WTC11 (cell line): ENCODE measurements around the gene PDCD6IP. TPM values are rescaled to one million over a fixed set of nuclear protein-coding genes. Genes with fewer than 3 reads are reported as not detected.

Experiments used
- ATAC-seq: fragments of 200-7000 bp; cut with Tn5 transposase; 2 replicates; pipeline ENCODE4 v1.10.0; 2021; ENCODE audit warnings: mild to moderate bottlenecking, moderate library complexity
- CTCF ChIA-PET: fragments of 300-600 bp; sonication (Branson Sonifier 250); formaldehyde crosslinking; loops from one replicate; lab custom pipeline; 2021; ENCODE audit warnings: antibody characterized with exemption; lab: Charles Lee
- POLR2A ChIA-PET: fragments of 350-600 bp; sonication (Branson Sonifier 250); formaldehyde crosslinking; loops from one replicate; lab custom pipeline; 2021; ENCODE audit warnings: antibody characterized with exemption; lab: Charles Lee
- DNase-seq: peaks from one replicate; pipeline ENCODE4 v3.0.0; 2021; ENCODE audit warnings: low spot score
- H3K27ac Mint-ChIP-seq: 2 replicates; pipeline ENCODE4 v1.8.0; 2021; ENCODE audit warnings: mixed read lengths
- H3K27me3 Mint-ChIP-seq: 2 replicates; pipeline ENCODE4 v1.8.0; 2021; ENCODE audit warnings: low read depth, mild to moderate bottlenecking, moderate library complexity, mixed read lengths
- H3K36me3 Mint-ChIP-seq: 2 replicates; pipeline ENCODE4 v1.8.0; 2021; ENCODE audit warnings: mixed read lengths
- H3K4me1 Mint-ChIP-seq: 2 replicates; pipeline ENCODE4 v1.8.0; 2022; ENCODE audit warnings: mixed read lengths
- H3K4me3 Mint-ChIP-seq: 2 replicates; pipeline ENCODE4 v1.8.0; 2021; ENCODE audit warnings: mild to moderate bottlenecking, moderate library complexity, mixed read lengths
- H3K9me3 Mint-ChIP-seq: 2 replicates; pipeline ENCODE4 v1.8.0; 2021; ENCODE audit warnings: mixed read lengths
- CBFB ChIP-seq: sonication (generic); formaldehyde crosslinking; IDR thresholded peaks from 2 replicates; pipeline ENCODE4 v1.8.1; 2022; ENCODE audit warnings: mild to moderate bottlenecking, low read depth, missing genetic modification reagents
- CREB1 ChIP-seq: sonication (generic); formaldehyde crosslinking; IDR thresholded peaks from 2 replicates; pipeline ENCODE4 v1.8.0; 2023; ENCODE audit warnings: mild to moderate bottlenecking, missing genetic modification reagents
- GTF2I ChIP-seq: fragments of 250-450 bp; sonication (Bioruptor Pico); conservative IDR thresholded peaks from 2 replicates; pipeline ENCODE4 v1.4.0; 2021; ENCODE audit warnings: mild to moderate bottlenecking
- NR2C2 ChIP-seq: sonication (generic); formaldehyde crosslinking; IDR thresholded peaks from 2 replicates; pipeline ENCODE4 v1.8.0; 2022; ENCODE audit warnings: mild to moderate bottlenecking, missing genetic modification reagents
- OVOL2 ChIP-seq: fragments of 250-450 bp; sonication (Bioruptor Pico); IDR thresholded peaks from 2 replicates; pipeline ENCODE4 v1.9.0; 2021; ENCODE audit warnings: mild to moderate bottlenecking, borderline replicate concordance
- PRRX2 ChIP-seq: fragments of 250-450 bp; sonication (Bioruptor Pico); IDR thresholded peaks from 2 replicates; pipeline ENCODE4 v1.8.0; 2021; ENCODE audit warnings: mild to moderate bottlenecking
- ZBTB21 ChIP-seq: sonication (generic); formaldehyde crosslinking; IDR thresholded peaks from 2 replicates; pipeline ENCODE4 v1.8.1; 2023; ENCODE audit warnings: mild to moderate bottlenecking, missing genetic modification reagents, borderline replicate concordance
- ZNF121 ChIP-seq: sonication (generic); formaldehyde crosslinking; IDR thresholded peaks from 2 replicates; pipeline ENCODE4 v1.8.0; 2023; ENCODE audit warnings: missing genetic modification reagents
- ZNF396 ChIP-seq: fragments of 250-450 bp; sonication (Bioruptor Pico); IDR thresholded peaks from 2 replicates; pipeline ENCODE4 v1.8.0; 2021; ENCODE audit warnings: mild to moderate bottlenecking, moderate library complexity, borderline replicate concordance
- ZNF416 ChIP-seq: fragments of 250-450 bp; sonication (Bioruptor Pico); IDR thresholded peaks from 2 replicates; pipeline ENCODE4 v1.9.0; 2021; ENCODE audit warnings: mild to moderate bottlenecking, inconsistent platforms
- total RNA-seq: library from RNA; stranded (reverse); gene quantifications from 3 replicates; pipeline ENCODE4 v1.2.3, GENCODE V29; 2021
- TF ChIP-seq, protein P1 (sequence below): sonication (generic); formaldehyde crosslinking; IDR thresholded peaks from 2 replicates; pipeline ENCODE4 v1.8.1; 2023; ENCODE audit warnings: mild to moderate bottlenecking, missing genetic modification reagents
- TF ChIP-seq, protein P2 (sequence below): sonication (generic); formaldehyde crosslinking; IDR thresholded peaks from 2 replicates; pipeline ENCODE4 v1.8.0; 2023; ENCODE audit warnings: mild to moderate bottlenecking, missing genetic modification reagents
- TF ChIP-seq, protein P3 (sequence below): sonication (generic); formaldehyde crosslinking; IDR thresholded peaks from 2 replicates; pipeline ENCODE4 v1.8.1; 2022; ENCODE audit warnings: missing genetic modification reagents, borderline replicate concordance
- TF ChIP-seq, protein P4 (sequence below): sonication (generic); formaldehyde crosslinking; IDR thresholded peaks from 2 replicates; pipeline ENCODE4 v1.8.1; 2022; ENCODE audit warnings: low read depth, missing genetic modification reagents, borderline replicate concordance

The PDCD6IP gene
- total RNA-seq, 1 experiment from 2014 or later = 173 TPM

DNA sequence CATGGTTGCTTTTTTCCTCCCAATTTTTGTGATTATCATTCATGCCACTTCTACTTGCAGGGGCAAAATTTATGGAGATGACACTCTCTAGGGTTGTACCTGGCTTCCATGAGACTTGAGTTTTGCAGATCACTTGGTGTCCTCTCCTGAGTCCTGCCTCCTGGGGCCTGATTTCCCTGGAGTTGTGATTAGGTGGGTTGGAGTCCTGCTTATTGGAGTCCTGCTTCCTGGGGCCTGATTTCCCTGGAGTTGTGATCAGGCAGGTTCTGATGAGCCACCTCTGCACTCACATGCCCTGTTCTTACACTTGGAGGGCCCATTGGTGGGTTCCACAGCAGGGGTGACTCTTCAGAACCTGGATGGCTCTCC, 102.0 kb downstream of the PDCD6IP start:
- no peaks in the 10 kb centered on the region for H3K4me1 Mint-ChIP-seq
- ChIA-PET POLR2A (no interaction called here), CTCF (no interaction called here)
- no peak overlapping the region for H3K4me3 Mint-ChIP-seq
- peaks cover 5% of the 10 kb centered on the region for H3K9me3 Mint-ChIP-seq
- no peak for ATAC-seq
- no peak overlapping the region for H3K27ac Mint-ChIP-seq
- TF ChIP-seq NR2C2 (CRISPR knock-in tag) (no peak), ZBTB21 (CRISPR knock-in tag) (no peak), GTF2I (CRISPR knock-in tag) (no peak), CREB1 (CRISPR knock-in tag) (no peak), ZNF416 (CRISPR knock-in tag) (no peak), ZNF121 (CRISPR knock-in tag) (no peak), OVOL2 (CRISPR knock-in tag) (no peak), PRRX2 (CRISPR knock-in tag) (no peak), CBFB (CRISPR knock-in tag) (no peak), ZNF396 (CRISPR knock-in tag) (no peak)
- TF ChIP-seq, protein P1, sequence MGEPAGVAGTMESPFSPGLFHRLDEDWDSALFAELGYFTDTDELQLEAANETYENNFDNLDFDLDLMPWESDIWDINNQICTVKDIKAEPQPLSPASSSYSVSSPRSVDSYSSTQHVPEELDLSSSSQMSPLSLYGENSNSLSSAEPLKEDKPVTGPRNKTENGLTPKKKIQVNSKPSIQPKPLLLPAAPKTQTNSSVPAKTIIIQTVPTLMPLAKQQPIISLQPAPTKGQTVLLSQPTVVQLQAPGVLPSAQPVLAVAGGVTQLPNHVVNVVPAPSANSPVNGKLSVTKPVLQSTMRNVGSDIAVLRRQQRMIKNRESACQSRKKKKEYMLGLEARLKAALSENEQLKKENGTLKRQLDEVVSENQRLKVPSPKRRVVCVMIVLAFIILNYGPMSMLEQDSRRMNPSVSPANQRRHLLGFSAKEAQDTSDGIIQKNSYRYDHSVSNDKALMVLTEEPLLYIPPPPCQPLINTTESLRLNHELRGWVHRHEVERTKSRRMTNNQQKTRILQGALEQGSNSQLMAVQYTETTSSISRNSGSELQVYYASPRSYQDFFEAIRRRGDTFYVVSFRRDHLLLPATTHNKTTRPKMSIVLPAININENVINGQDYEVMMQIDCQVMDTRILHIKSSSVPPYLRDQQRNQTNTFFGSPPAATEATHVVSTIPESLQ (CRISPR knock-in tag) = no peak
- TF ChIP-seq, protein P2, sequence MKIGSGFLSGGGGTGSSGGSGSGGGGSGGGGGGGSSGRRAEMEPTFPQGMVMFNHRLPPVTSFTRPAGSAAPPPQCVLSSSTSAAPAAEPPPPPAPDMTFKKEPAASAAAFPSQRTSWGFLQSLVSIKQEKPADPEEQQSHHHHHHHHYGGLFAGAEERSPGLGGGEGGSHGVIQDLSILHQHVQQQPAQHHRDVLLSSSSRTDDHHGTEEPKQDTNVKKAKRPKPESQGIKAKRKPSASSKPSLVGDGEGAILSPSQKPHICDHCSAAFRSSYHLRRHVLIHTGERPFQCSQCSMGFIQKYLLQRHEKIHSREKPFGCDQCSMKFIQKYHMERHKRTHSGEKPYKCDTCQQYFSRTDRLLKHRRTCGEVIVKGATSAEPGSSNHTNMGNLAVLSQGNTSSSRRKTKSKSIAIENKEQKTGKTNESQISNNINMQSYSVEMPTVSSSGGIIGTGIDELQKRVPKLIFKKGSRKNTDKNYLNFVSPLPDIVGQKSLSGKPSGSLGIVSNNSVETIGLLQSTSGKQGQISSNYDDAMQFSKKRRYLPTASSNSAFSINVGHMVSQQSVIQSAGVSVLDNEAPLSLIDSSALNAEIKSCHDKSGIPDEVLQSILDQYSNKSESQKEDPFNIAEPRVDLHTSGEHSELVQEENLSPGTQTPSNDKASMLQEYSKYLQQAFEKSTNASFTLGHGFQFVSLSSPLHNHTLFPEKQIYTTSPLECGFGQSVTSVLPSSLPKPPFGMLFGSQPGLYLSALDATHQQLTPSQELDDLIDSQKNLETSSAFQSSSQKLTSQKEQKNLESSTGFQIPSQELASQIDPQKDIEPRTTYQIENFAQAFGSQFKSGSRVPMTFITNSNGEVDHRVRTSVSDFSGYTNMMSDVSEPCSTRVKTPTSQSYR (CRISPR knock-in tag) = no peak
- TF ChIP-seq, protein P3, sequence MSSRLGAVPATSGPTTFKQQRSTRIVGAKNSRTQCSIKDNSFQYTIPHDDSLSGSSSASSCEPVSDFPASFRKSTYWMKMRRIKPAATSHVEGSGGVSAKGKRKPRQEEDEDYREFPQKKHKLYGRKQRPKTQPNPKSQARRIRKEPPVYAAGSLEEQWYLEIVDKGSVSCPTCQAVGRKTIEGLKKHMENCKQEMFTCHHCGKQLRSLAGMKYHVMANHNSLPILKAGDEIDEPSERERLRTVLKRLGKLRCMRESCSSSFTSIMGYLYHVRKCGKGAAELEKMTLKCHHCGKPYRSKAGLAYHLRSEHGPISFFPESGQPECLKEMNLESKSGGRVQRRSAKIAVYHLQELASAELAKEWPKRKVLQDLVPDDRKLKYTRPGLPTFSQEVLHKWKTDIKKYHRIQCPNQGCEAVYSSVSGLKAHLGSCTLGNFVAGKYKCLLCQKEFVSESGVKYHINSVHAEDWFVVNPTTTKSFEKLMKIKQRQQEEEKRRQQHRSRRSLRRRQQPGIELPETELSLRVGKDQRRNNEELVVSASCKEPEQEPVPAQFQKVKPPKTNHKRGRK (CRISPR knock-in tag) = no peak
- no peak for DNase-seq
- H3K27me3 Mint-ChIP-seq = no peaks in the 10 kb centered on the region; the same call in 1 of the 2 replicates
- H3K36me3 Mint-ChIP-seq = no peaks in the 10 kb centered on the region

DNA sequence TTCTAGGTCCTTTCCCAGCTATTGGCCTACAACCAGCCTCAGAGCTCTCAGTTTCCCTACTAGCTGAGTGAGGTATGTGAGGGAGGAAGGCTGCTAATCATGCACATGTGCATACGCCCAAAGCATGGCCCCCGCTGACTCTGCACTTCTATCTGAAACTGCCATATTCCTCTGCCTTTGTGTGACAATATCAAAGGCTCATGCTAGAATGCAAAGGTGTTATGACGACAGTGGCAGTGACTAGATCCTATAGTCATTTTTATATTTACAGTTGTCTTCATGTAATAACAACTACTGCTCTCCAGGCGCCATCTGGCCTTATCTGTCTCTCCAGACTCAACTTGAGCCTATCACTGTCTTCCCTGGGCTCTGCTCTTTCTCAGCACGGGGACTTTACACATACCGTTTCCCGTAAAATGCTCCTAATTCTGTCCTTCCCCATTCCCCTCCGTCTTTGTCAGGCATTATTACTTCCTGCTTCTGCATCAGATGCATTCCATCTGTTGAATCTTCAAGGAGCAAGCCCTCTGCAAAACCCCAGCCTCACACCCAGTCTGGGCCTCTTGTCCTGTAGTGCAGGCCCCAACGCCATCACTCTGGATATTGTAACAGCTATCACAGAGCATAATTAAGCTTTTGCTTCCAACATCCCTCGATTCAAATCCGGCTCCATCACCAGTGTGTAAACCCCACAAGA, 102.5 kb downstream of the PDCD6IP start:
- POLR2A ChIA-PET = no interaction called here
- Mint-ChIP-seq H3K27ac (no peak overlapping the region), H3K4me3 (no peak overlapping the region), H3K9me3 (peaks cover 5% of the 10 kb centered on the region), H3K4me1 (no peaks in the 10 kb centered on the region), H3K36me3 (no peaks in the 10 kb centered on the region), H3K27me3 (no peaks in the 10 kb centered on the region; the same call in 1 of the 2 replicates)
- CTCF ChIA-PET = no interaction called here
- DNase-seq (no peak), ATAC-seq (no peak)
- TF ChIP-seq, protein P4, sequence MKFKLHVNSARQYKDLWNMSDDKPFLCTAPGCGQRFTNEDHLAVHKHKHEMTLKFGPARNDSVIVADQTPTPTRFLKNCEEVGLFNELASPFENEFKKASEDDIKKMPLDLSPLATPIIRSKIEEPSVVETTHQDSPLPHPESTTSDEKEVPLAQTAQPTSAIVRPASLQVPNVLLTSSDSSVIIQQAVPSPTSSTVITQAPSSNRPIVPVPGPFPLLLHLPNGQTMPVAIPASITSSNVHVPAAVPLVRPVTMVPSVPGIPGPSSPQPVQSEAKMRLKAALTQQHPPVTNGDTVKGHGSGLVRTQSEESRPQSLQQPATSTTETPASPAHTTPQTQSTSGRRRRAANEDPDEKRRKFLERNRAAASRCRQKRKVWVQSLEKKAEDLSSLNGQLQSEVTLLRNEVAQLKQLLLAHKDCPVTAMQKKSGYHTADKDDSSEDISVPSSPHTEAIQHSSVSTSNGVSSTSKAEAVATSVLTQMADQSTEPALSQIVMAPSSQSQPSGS (CRISPR knock-in tag) = no peak
